Peyer's patch (tissue), 4 donors: Measurements from ENCODE around the gene LIMS1.
"Not testable (repeated sequence)": the region's sequence is repeated elsewhere in the genome, so short reads cannot be mapped to it uniquely, and the experiment has no call there.

Experiments
- POLR2A ChIP-seq, 2 donors: fragments of 450-650 bp; IDR thresholded peaks; one replicate each; pipeline ENCODE4 v1.5.1; 2017; ENCODE audit warnings: antibody characterized with exemption in 2 of 2, mild to moderate bottlenecking in 2 of 2, moderate library complexity in 2 of 2
- TF ChIP-seq, protein P1 (sequence below), 6 experiments: fragments of 450-650 bp in 4 of 6; fragments of 200-600 bp in 2 of 6; sonication (generic) in 1 of 6; IDR thresholded peaks; one replicate each; pipeline ENCODE4 v1.5.1; 2017 to 2019; ENCODE audit warnings: antibody characterized with exemption in 6 of 6, mild to moderate bottlenecking in 3 of 6, moderate library complexity in 1 of 6

DNA sequence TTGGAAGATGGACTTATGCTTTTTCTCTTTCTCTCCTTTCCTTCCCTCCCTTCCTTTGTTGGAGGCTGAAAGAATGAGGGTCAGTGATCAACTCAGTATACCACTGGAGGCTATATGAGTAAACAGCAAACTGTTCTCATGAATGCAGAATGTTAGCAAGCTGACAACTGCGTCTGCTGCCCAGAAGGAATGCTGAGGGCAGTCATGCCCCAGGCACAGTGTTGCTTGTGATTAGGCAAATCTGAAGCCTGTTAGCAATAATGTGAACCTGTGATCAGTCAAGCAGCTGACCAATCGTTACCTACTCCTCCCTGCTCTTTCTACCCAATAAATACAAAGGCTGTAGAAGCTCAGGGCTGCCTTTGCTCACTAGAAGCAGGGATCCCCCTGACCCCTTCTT is 22.3 kb downstream of the LIMS1 start:
- TF ChIP-seq, protein P1, sequence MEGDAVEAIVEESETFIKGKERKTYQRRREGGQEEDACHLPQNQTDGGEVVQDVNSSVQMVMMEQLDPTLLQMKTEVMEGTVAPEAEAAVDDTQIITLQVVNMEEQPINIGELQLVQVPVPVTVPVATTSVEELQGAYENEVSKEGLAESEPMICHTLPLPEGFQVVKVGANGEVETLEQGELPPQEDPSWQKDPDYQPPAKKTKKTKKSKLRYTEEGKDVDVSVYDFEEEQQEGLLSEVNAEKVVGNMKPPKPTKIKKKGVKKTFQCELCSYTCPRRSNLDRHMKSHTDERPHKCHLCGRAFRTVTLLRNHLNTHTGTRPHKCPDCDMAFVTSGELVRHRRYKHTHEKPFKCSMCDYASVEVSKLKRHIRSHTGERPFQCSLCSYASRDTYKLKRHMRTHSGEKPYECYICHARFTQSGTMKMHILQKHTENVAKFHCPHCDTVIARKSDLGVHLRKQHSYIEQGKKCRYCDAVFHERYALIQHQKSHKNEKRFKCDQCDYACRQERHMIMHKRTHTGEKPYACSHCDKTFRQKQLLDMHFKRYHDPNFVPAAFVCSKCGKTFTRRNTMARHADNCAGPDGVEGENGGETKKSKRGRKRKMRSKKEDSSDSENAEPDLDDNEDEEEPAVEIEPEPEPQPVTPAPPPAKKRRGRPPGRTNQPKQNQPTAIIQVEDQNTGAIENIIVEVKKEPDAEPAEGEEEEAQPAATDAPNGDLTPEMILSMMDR (IDR thresholded peaks at IDR 0.05) = not testable (repeated sequence)
- TF ChIP-seq POLR2A (IDR thresholded peaks at IDR 0.05) = not testable (repeated sequence)
